SJCRH30 (cell line): ENCODE data around the gene CPLX1. TPM values are rescaled to one million over a fixed set of nuclear protein-coding genes. Genes with fewer than 3 reads are reported as not detected.
"Not testable (repeated sequence)": the region's sequence is repeated elsewhere in the genome, so short reads cannot be mapped to it uniquely, and the experiment has no call there.

ENCODE experiments used
- DNase-seq, 2 experiments: peaks; one replicate each; pipeline ENCODE4 v3.0.0-alpha.2; 2015 to 2020
- H3K27ac ChIP-seq: fragments of 250-450 bp; sonication (Bioruptor Pico); 2 replicates; pipeline ENCODE4 v1.5.1; 2020; ENCODE audit warnings: mild to moderate bottlenecking, moderate library complexity
- H3K27me3 ChIP-seq: fragments of 250-450 bp; sonication (Bioruptor Pico); 2 replicates; pipeline ENCODE4 v1.5.1; 2020; ENCODE audit warnings: mild to moderate bottlenecking, moderate library complexity
- H3K36me3 ChIP-seq: fragments of 250-450 bp; sonication (Bioruptor Pico); 2 replicates; pipeline ENCODE4 v1.5.1; 2020; ENCODE audit warnings: mild to moderate bottlenecking, moderate library complexity
- H3K4me1 ChIP-seq: fragments of 250-450 bp; sonication (Bioruptor Pico); 2 replicates; pipeline ENCODE4 v1.5.1; 2020; ENCODE audit warnings: mild to moderate bottlenecking, moderate library complexity
- H3K4me3 ChIP-seq: fragments of 250-450 bp; sonication (Bioruptor Pico); 2 replicates; pipeline ENCODE4 v1.5.1; 2020; ENCODE audit warnings: mild to moderate bottlenecking, moderate library complexity
- H3K9me3 ChIP-seq: fragments of 250-450 bp; sonication (Bioruptor Pico); replicated peaks from 2 replicates; pipeline ENCODE4 v1.5.1; 2020; ENCODE audit warnings: mild to moderate bottlenecking, moderate library complexity
- total RNA-seq: library from RNA; depleted of rRNA; stranded (reverse); fragments of >200 nt; shearing (Covaris generic); gene quantifications from 2 replicates; pipeline ENCODE4 v1.2.3, GENCODE V29; 2014

CPLX1 gene
- total RNA-seq, 1 experiment from 2014 or later = 0.59 TPM

DNA sequence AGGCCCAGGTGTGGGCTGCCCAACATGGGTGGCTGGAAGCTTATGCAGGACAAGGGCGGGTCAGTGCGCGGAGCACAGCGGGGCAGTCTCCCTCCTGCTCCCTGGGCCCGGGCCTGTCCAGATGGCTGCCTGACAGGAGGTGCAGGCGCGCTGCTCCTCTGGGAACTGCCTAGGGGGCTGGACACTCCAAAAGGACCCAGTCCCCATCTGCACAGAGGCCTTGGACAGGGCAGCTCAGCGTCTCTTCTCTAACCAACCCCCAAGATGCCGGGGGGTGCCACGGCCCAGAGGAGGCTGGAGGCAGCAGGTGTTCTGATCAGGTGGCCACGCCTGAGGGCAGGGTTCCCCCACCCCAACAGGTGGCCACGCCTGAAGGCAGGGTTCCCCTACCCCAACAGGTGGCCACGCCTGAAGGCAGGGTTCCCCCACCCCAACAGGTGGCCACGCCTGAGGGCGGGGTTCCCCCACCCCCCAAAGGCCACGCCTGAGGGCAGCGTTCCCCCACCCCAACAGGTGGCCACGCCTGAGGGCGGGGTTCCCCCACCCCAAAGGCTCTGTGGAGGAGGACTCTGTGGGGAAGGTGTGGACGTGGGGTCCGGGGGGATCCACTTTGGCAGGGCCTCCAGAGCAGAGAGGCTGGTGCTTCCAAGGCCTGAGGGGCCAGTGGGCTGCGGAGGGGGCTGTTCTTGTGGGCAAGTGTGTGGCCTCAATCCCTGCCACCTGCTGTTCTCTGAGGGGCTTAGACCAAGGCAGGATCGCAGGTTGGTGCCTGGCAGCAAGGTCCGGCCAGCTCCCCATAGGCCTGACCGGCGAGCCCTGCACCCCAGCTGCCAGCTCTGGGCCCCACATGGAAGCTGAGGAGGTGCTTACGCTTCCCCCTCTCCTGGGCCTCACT is 36.1 kb downstream of the CPLX1 start:
- Histone ChIP-seq H3K4me3 (no peak overlapping the region), H3K27me3 (no peaks in the 10 kb centered on the region)
- peak in 1 of 2 experiments; percentile 36 for DNase-seq

DNA sequence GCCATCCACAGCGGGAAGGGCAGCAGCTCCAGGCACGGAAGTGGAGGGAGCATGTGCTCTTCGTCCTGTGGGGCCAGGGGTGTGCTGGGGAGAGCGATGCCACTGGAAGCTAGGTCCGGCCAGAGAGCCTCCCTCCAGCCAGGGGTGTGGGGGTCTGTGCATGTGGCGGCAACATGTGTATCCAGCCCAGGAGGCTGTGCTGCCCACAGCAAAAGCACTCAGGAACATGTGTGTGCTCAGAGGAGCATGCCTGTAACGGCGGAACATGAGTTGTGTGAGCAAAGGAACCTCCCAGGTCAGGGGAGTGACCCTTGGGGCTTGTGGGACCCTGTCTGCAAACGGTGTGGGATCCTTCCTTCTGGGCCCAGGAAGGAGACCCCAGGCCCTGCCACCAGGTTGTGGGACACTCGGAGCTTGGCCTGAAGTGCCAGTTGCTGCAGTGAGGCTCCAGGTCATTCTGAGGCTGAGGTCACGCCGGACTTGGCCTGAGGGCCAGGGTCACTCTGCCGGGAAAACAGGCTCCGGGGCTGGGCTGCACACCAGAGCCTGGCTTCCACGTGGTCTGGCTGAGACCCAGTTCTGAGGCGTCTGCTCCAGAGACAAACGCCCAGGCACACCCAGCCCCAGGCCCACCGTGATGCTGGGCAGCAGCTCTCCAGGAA is 37.2 kb downstream of the CPLX1 start:
- Histone ChIP-seq H3K27me3 (no peaks in the 10 kb centered on the region), H3K9me3 (no peaks in the 10 kb centered on the region), H3K4me3 (no peak overlapping the region), H3K36me3 (no peaks in the 10 kb centered on the region), H3K27ac (no peak overlapping the region), H3K4me1 (peaks cover 5% of the 10 kb centered on the region)
- DNase-seq = no peak

More for the DNA sequence above, 36.1 kb downstream of the CPLX1 start:
- Histone ChIP-seq H3K27ac (no peak overlapping the region), H3K4me1 (peaks cover 5% of the 10 kb centered on the region), H3K36me3 (no peaks in the 10 kb centered on the region), H3K9me3 (no peaks in the 10 kb centered on the region)

DNA sequence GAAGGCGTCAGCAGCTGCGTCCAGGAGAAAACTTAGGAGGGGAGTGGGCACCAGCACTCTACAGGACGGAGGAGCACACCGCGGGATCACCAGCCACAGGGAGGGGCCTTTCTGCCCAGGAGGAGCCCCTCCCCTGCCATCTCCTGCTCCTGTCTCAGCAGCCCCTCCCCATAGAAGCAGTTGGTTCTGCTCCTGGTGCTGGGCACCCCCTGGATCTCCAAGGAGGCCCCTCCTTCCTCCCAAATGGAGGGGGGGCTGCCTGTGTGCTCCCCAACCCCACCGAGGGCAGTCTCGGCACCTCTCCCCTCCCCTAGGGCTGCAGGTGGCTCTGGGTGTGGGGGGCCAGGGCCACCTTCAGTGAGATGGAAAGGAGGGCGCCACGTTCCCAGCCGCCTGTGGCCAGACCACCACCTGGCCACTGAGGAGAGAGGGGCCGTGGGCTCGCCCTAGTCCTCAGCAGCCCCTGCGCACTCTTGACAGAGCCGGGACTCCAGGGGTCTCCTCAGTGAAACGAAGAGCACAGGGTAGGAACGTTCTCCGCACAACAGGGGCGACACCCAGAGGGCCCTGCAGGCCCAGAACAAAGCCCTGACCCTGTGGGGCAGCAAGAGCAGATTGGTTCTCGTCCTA is 37.8 kb downstream of the CPLX1 start:
- no peak overlapping the region for H3K4me3 ChIP-seq
- no peaks in the 10 kb centered on the region for H3K9me3 ChIP-seq
- no peaks in the 10 kb centered on the region for H3K36me3 ChIP-seq
- DNase-seq = no peak
- H3K27ac ChIP-seq = no peak overlapping the region
- no peaks in the 10 kb centered on the region for H3K27me3 ChIP-seq
- H3K4me1 ChIP-seq = peaks cover 5% of the 10 kb centered on the region

GRCh38 chr4:787561-787981 is 38.4 kb downstream of the CPLX1 start:
- Histone ChIP-seq H3K27ac (no peak overlapping the region), H3K36me3 (no peaks in the 10 kb centered on the region), H3K4me3 (no peak overlapping the region), H3K9me3 (no peaks in the 10 kb centered on the region), H3K4me1 (peaks cover 5% of the 10 kb centered on the region), H3K27me3 (no peaks in the 10 kb centered on the region)
- no peak for DNase-seq

DNA sequence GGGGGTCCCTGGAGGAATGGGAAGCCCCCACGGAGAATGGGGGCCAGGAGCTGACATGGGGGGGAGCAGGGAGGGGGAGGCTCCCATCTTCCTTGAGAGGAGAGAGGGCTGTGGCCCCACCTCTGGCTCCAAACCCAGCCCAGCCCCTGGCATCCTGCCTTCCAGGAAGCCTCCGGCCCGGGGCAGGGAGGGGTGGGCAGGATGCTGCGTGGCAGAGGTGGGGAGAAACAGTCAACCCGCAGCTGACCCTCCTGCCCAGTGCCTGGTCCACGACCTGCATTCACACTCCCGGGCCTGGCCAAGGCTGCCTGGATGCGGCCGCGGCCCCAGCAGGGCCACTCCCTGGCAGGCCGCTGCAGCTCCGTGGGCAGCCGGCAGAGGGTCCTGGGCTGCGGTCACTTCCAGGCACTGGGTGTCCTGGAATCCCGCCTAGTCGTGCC is 39.0 kb downstream of the CPLX1 start:
- Histone ChIP-seq H3K9me3 (no peaks in the 10 kb centered on the region), H3K36me3 (no peaks in the 10 kb centered on the region), H3K4me3 (no peak overlapping the region), H3K27ac (no peak overlapping the region), H3K27me3 (no peaks in the 10 kb centered on the region), H3K4me1 (peaks cover 5% of the 10 kb centered on the region)
- no peak for DNase-seq

DNA sequence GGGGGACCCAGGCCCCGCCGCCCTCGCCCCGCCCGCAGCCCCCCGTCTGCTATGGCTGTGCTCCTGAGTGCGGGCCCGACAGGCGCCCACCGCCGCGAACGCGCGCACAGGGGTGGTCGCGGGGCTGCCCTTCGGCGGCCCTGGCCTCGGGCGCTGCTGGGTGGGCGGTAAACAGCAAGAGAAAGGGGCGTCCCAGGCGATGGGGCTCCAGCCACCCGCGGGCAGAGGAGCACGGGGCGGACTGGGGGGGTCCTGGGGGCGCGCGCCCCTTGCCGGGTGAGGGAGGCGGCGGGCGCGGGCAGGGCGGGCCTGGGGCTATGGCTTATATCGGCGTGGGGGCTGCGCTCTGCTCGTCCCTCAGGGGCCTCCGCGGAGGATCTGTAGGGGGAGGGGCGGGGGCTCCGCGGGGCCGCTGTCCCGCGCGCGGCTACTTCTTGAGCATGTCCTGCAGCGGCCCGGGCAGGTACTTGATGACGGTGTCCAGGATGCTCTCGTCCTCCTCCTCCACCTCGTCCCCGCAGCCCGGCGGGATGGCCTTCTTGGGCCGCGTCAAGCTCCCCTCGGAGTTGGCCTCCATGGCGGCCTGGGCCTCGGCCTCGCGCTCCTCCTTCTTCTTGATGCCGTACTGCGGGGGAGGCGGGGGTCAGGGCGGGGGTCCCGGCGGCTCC is 39.7 kb downstream of the CPLX1 start:
- no peaks in the 10 kb centered on the region for H3K36me3 ChIP-seq
- H3K4me1 ChIP-seq = peaks cover 5% of the 10 kb centered on the region
- no peaks in the 10 kb centered on the region for H3K27me3 ChIP-seq
- no peaks in the 10 kb centered on the region for H3K9me3 ChIP-seq
- H3K4me3 ChIP-seq = no peak overlapping the region
- no peak for DNase-seq
- H3K27ac ChIP-seq = no peak overlapping the region

- Histone ChIP-seq H3K4me1 (peaks cover 5% of the 10 kb centered on the region), H3K27ac (no peak overlapping the region), H3K4me3 (no peak overlapping the region), H3K36me3 (peaks cover 3% of the 10 kb centered on the region), H3K27me3 (no peaks in the 10 kb centered on the region), H3K9me3 (no peaks in the 10 kb centered on the region)
- no peak for DNase-seq
Measured at GRCh38 chr4:785332-786073, 40.4 kb downstream of the CPLX1 start.

- no peak overlapping the region for H3K27ac ChIP-seq
- no peaks in the 10 kb centered on the region for H3K9me3 ChIP-seq
- no peaks in the 10 kb centered on the region; the same call in 1 of the 2 replicates for H3K4me1 ChIP-seq
- no peak overlapping the region for H3K4me3 ChIP-seq
- H3K27me3 ChIP-seq = no peaks in the 10 kb centered on the region
- DNase-seq = no peak
- H3K36me3 ChIP-seq = peaks cover 11% of the 10 kb centered on the region
Measured at GRCh38 chr4:784401-785331, 41.3 kb downstream of the CPLX1 start.

GRCh38 chr4:781493-782216 is 44.3 kb downstream of the CPLX1 start:
- peak; percentile 99 for DNase-seq
- Histone ChIP-seq H3K27me3 (no peaks in the 10 kb centered on the region), H3K4me3 (peak overlapping the region; percentile 90), H3K36me3 (peaks cover 41% of the 10 kb centered on the region), H3K27ac (peak overlapping the region; percentile 88), H3K4me1 (no peaks in the 10 kb centered on the region; the same call in 1 of the 2 replicates), H3K9me3 (no peaks in the 10 kb centered on the region)

DNA sequence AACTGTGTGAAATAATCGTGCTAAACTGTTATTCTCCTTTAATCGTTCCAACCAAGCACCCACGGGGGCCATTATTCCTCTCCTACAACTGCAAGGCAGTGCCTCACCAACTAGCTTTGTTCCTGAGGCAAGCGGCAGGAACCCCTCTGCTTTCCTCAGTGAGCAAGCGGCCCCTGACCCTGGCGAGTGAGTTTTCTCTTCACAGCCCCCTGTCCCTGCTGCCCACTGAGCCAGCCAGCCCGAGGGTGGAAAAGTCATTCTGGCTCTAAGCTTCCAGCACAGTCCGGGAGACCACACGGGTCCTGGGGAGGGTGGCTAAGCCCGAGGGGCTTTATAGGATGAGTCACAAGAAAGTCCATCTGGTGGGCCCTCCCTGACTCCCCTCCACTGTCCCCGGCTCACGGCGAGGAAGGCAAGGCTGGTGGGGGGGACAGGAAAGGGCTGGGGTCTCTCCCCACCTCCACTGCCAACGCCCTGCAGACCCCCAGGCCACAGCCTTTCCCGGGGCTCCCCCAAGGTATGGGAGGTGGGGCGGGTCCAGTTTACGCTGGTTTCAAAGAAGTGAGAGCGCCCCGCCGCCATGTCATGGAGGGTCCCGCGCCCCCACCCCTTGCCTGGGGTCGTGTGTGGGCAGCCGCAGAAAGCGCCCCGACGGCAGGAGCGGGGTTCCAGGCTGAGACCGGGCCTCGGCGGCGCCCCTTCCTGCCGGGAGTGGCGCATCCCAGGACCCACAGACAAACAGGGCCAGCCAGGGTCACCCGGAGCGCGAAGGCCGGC is 45.0 kb downstream of the CPLX1 start:
- peak overlapping the region; percentile 90 for H3K4me3 ChIP-seq
- no peaks in the 10 kb centered on the region; the same call in 1 of the 2 replicates for H3K4me1 ChIP-seq
- H3K9me3 ChIP-seq = no peaks in the 10 kb centered on the region
- no peak for DNase-seq
- H3K27ac ChIP-seq = peak overlapping the region; percentile 88
- H3K27me3 ChIP-seq = no peaks in the 10 kb centered on the region
- peaks cover 48% of the 10 kb centered on the region for H3K36me3 ChIP-seq

DNA sequence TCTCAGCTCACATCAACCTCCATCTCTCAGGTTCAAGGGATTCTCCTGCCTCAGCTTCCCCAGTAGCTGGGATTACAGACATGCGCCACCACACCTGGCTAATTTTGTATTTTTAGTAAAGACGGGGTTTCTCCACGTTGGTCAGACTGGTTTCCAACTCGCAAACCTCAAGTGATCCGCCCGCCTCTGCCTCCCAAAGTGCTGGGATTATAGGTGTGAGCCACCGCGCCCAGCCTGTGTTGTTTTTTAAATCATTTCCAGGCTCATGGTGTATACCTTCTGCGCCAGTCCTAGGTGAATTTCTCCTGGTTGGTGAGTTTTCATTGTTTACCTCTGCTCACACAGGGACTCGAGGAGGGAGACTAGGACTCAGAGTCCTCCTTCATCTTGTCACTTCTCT is 45.7 kb downstream of the CPLX1 start:
- not testable (repeated sequence) for DNase-seq, H3K9me3 ChIP-seq, H3K27ac ChIP-seq, H3K4me1 ChIP-seq, H3K27me3 ChIP-seq
- Histone ChIP-seq H3K4me3 (peak overlapping the region; percentile 90), H3K36me3 (peaks cover 55% of the 10 kb centered on the region)

DNA sequence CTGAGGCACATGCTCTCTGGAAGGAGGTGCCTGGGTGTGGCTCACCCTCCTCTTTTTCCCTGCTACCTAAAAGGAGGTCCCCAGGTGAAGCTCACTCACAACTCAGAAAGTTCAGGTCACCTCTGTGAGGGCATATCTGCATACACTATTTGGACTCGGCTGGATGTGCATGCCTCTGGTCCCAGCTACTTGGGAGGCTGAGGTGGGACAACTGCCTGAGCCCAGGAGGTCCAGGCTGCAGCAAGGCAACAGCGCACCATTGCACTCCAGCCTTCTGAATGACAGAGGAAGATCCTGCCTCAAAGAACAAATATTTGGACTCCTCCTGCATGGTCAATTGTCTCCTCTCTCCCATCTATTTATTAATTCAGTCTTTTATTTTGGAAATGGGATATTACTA is 46.4 kb downstream of the CPLX1 start:
- H3K9me3 ChIP-seq = no peaks in the 10 kb centered on the region
- H3K36me3 ChIP-seq = peaks cover 59% of the 10 kb centered on the region
- no peak for DNase-seq
- H3K27ac ChIP-seq = no peak overlapping the region
- H3K4me1 ChIP-seq = no peaks in the 10 kb centered on the region; the same call in 1 of the 2 replicates
- no peaks in the 10 kb centered on the region for H3K27me3 ChIP-seq
- H3K4me3 ChIP-seq = no peak overlapping the region
